HepG2 (cell line): ENCODE data around the gene COX4I2. TPM values are rescaled to one million over a fixed set of nuclear protein-coding genes. Genes with fewer than 3 reads are reported as not detected.
A peak's percentile ranks its signal among the peaks of the same experiment; 100 is the strongest.

ENCODE experiments used
- E2F5 ChIP-seq: sonication (generic); formaldehyde crosslinking; conservative IDR thresholded peaks from 2 replicates; pipeline ENCODE4 v1.4.0; 2020; ENCODE audit warnings: missing genetic modification reagents
- GMEB2 ChIP-seq: IDR thresholded peaks from 2 replicates; pipeline ENCODE4 v1.6.1; 2016; ENCODE audit warnings: missing biosample characterization, missing genetic modification reagents, low read depth
- JARID2 ChIP-seq: sonication (generic); formaldehyde crosslinking; IDR thresholded peaks from 2 replicates; pipeline ENCODE4 v1.8.1; 2023; ENCODE audit warnings: missing genetic modification reagents, inconsistent platforms; ENCODE audit not compliant: insufficient replicate concordance
- NFYB ChIP-seq: sonication (generic); formaldehyde crosslinking; IDR thresholded peaks from 2 replicates; pipeline ENCODE4 v1.4.0; 2020; ENCODE audit warnings: missing genetic modification reagents
- NRL ChIP-seq: sonication (generic); formaldehyde crosslinking; IDR thresholded peaks from 2 replicates; pipeline ENCODE4 v1.5.0; 2020; ENCODE audit warnings: missing genetic modification reagents, mild to moderate bottlenecking, moderate library complexity, borderline replicate concordance
- RBM22 ChIP-seq: fragments of 200-400 bp; formaldehyde crosslinking; optimal IDR thresholded peaks from 2 replicates; pipeline ENCODE3; 2017; ENCODE audit warnings: mild to moderate bottlenecking, low read length, moderate library complexity
- RERE ChIP-seq: IDR thresholded peaks from 2 replicates; pipeline ENCODE4 v1.6.1; 2016; ENCODE audit warnings: low read depth, missing genetic modification reagents, missing compliant biosample characterization
- SP1 ChIP-seq, 2 experiments: fragments of 450-650 bp in 1 of 2; sonication (generic) in 1 of 2; formaldehyde crosslinking in 1 of 2; IDR thresholded peaks; 2 replicates each; pipeline versions ENCODE4 v1.4.0 to v1.6.1; 2016 to 2020; ENCODE audit warnings: missing genetic modification reagents in 1 of 2
- STAT6 ChIP-seq: sonication (generic); formaldehyde crosslinking; IDR thresholded peaks from 2 replicates; pipeline ENCODE4 v1.4.0; 2020; ENCODE audit warnings: missing genetic modification reagents, mild to moderate bottlenecking, borderline replicate concordance
- TEAD2 ChIP-seq: sonication (generic); formaldehyde crosslinking; IDR thresholded peaks from 2 replicates; pipeline ENCODE4 v1.9.0; 2021; ENCODE audit warnings: missing genetic modification reagents
- ZFP36 ChIP-seq: fragments of 150-350 bp; IDR thresholded peaks from 2 replicates; pipeline ENCODE4 v1.6.1; 2018; ENCODE audit warnings: borderline replicate concordance, low read length, low read depth; ENCODE audit not compliant: partially characterized antibody
- ZFP36L2 ChIP-seq: sonication (generic); formaldehyde crosslinking; IDR thresholded peaks from 2 replicates; pipeline ENCODE4 v1.4.0; 2020; ENCODE audit warnings: missing genetic modification reagents
- ZNF24 ChIP-seq: fragments of 450-650 bp; IDR thresholded peaks from 2 replicates; pipeline ENCODE4 v1.6.1; 2017; ENCODE audit warnings: antibody characterized with exemption, mild to moderate bottlenecking
- ZNF530 ChIP-seq: sonication (generic); formaldehyde crosslinking; IDR thresholded peaks from 2 replicates; pipeline ENCODE4 v1.5.0; 2020; ENCODE audit warnings: low read depth, mild to moderate bottlenecking, missing genetic modification reagents
- ZNF569 ChIP-seq: sonication (generic); formaldehyde crosslinking; IDR thresholded peaks from 2 replicates; pipeline ENCODE4 v1.5.0; 2020; ENCODE audit warnings: mild to moderate bottlenecking, missing genetic modification reagents, moderate library complexity, borderline replicate concordance
- ZNF724P ChIP-seq: sonication (generic); formaldehyde crosslinking; IDR thresholded peaks from 2 replicates; pipeline ENCODE4 v1.8.0; 2022; ENCODE audit warnings: missing genetic modification reagents, borderline replicate concordance
- ZNF878 ChIP-seq: sonication (generic); formaldehyde crosslinking; IDR thresholded peaks from 2 replicates; pipeline ENCODE4 v1.8.1; 2023; ENCODE audit warnings: mild to moderate bottlenecking, missing genetic modification reagents, moderate library complexity
- polyA plus RNA-seq, 8 experiments: library from polyadenylated mRNA; depleted of rRNA in 3 of 8; stranded (reverse) in 7 of 8; unstranded in 1 of 8; fragments of >200 nt; fragmentation: Illumina TruSeq in 4 of 8; extraction: Trizol in 4 of 8; gene quantifications; 2 replicates each; pipeline versions ENCODE4 v1.2.1 to v1.2.3, GENCODE V29; 2011 to 2016; ENCODE audit warnings: low read depth in 4 of 8, missing spikeins in 1 of 8, mixed read lengths in 1 of 8; ENCODE audit not compliant: insufficient read depth in 1 of 8
- total RNA-seq, 5 experiments: library from RNA; depleted of rRNA; stranded (reverse); fragments of >200 nt; fragmentation: Illumina TruSeq; extraction: Trizol; gene quantifications; 2 replicates each; pipeline ENCODE4 v1.2.3, GENCODE V29; 2016; ENCODE audit warnings: low read depth in 1 of 5

COX4I2 gene
- total and polyA plus RNA-seq, 2 of the 13 experiments (the other 11 are each of a cell fraction or from before 2014, with no cell fraction given): 1.1 TPM; not detected in 1

- TF ChIP-seq RERE: peak; percentile 72; the same call in 1 of the 2 replicates
- peak; percentile 96 for TF ChIP-seq RBM22
- peak; percentile 33; the same call in 1 of the 2 replicates for TF ChIP-seq ZNF24
- TF ChIP-seq STAT6: peak; percentile 96
- peak; percentile 95 for TF ChIP-seq ZNF878 (CRISPR knock-in tag)
- TF ChIP-seq ZNF724P: peak; percentile 97
- TF ChIP-seq NRL: peak; percentile 92
- TF ChIP-seq NFYB (CRISPR knock-in tag): peak; percentile 97
- TF ChIP-seq SP1 (IDR thresholded peaks at IDR 0.05): peak; percentile 93
- TF ChIP-seq SP1 (CRISPR knock-in tag; IDR thresholded peaks at IDR 0.05): peak; percentile 99
- 0 out of 2 replicates have a peak, but pooled peaks have one; percentile 36 for TF ChIP-seq TEAD2 (CRISPR knock-in tag)
- peak; percentile 86; the same call in 1 of the 2 replicates for TF ChIP-seq ZFP36L2 (CRISPR knock-in tag)
- TF ChIP-seq ZNF530 (CRISPR knock-in tag): peak; percentile 86
- TF ChIP-seq ZFP36: no peak
- peak; percentile 23 for TF ChIP-seq E2F5 (CRISPR knock-in tag)
- TF ChIP-seq JARID2 (CRISPR knock-in tag): no peak
- TF ChIP-seq GMEB2 (CRISPR knock-in tag): no peak; the same call in 1 of the 2 replicates
- peak; percentile 19; the same call in 1 of the 2 replicates for TF ChIP-seq ZNF569 (CRISPR knock-in tag)
Observed at GRCh38 chr20:31605031-31605901, 32.4 kb upstream of the COX4I2 start, which contains the start of gene ID1 (continued).
